ENCODE measurements around the gene CEPT1. TPM values are rescaled to one million over a fixed set of nuclear protein-coding genes. Genes with fewer than 3 reads are reported as not detected.

The CEPT1 gene
- total and polyA plus RNA-seq, 2 donors (not counting 3 experiments of a cell fraction or from before 2014, with no cell fraction given) = 13.6 to 29.1 TPM

DNA sequence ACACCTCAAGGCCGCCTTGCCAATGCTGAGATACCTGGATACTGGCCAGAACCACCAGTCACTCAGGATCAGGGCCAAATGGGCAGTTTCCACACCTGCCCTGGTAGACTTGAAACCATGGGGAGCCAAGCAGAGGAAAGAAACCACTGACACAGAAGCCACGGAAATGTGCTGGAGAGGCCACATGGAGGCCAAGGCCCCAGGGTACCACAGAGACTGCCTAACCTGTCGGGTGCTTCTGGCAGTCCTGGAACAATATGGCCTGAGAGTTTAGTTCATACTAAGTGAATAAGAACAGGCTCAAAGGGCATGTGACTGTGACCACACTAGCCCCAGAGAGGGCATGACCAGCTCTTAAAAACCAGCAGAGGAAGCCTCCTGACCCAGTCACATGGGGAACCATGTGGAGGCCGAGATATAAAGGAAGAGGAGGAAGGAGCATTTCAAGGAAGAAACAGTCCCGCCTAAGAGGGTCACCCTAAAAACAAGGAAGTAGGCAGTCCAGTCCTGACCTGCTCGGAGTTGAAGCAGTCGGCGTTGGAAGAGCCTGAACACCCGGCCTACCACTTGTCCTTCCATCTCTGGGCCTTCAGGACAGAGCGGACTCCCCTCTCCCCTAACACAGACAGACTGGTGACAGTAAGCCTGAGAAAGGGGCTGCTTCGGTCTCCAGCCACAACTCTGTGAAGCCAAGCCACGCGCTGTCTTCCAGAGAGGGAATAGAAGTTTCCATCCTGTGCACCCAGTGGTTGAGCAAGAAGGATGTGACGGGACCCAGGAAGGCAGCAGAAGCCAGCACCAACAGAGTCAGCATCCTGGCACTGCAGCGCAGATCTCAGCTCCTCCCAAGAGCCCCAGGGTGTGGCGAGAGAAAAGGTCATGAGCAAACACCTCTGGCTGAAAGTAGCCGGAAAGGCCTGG lies 60.1 kb downstream of the CEPT1 start, which contains the start of gene DENND2D:
Gene DENND2D (minus strand): TSS at position 766 of the 921 bp plus-strand sequence. CDS start 187 bp downstream, at position 579.
- Histone ChIP-seq H3K36me3 (ENCODE audit: control insufficient read depth in 2 of 2, extremely low read depth in 1 of 2, insufficient read depth in 2 of 2, low read length in 2 of 2) (no peaks in the 10 kb centered on the region), H3K27me3 (ENCODE audit: control insufficient read depth in 2 of 2, insufficient read depth in 2 of 2, low read length in 2 of 2) (peaks cover 11 to 15% of the 10 kb centered on the region in 2 experiments), H3K4me2 (ENCODE audit: insufficient read depth, low read length) (no peak within 1 kb of the TSS), H3K79me2 (ENCODE audit: control insufficient read depth, insufficient read depth, low read length) (no peaks in the 10 kb centered on the region), H3K9me1 (replicated peaks; ENCODE audit: control insufficient read depth, extremely low read depth, insufficient read depth, low read length) (no peaks in the 10 kb centered on the region), H3K9me3 (replicated peaks; ENCODE audit: control insufficient read depth, insufficient read depth, low read length) (no peaks in the 10 kb centered on the region), H3K4me1 (ENCODE audit: control insufficient read depth, extremely low read depth, insufficient read depth, low read length) (peaks cover 3% of the 10 kb centered on the region), H3K9ac (replicated peaks; ENCODE audit: extremely low read depth, insufficient read depth, low read length) (no peak within 1 kb of the TSS), H3K27ac (ENCODE audit: insufficient read depth, low read depth, low read length) (no peak within 1 kb of the TSS), H3K4me3 (replicated peaks in 1 of 3; ENCODE audit: insufficient read depth in 1 of 3, low read depth in 1 of 3, low read length in 3 of 3) (no peak within 1 kb of the TSS), H2AFZ (ENCODE audit: low read depth, low read length) (no peak within 1 kb of the TSS), H4K20me1 (replicated peaks; ENCODE audit: control insufficient read depth, extremely low read depth, insufficient read depth, low read length) (no peaks in the 10 kb centered on the region)
- FAIRE-seq = no peak
- CTCF ChIA-PET = interaction anchor here (0.8 to 1.2 kb wide), 2 partner anchors 9 to 23 kb away, joined by 3 to 4 read pairs; no protein-coding TSS in a partner anchor
- POLR2A ChIA-PET = no interaction called here
- dilution Hi-C loops (cut with MboI; ENCODE audit: extremely low pct_ligation_motif_present, low sequenced_read_pairs) = no loop called here
- DNase-seq (ENCODE audit: low read depth, low spot score) = no peak
- TF ChIP-seq, protein P1, sequence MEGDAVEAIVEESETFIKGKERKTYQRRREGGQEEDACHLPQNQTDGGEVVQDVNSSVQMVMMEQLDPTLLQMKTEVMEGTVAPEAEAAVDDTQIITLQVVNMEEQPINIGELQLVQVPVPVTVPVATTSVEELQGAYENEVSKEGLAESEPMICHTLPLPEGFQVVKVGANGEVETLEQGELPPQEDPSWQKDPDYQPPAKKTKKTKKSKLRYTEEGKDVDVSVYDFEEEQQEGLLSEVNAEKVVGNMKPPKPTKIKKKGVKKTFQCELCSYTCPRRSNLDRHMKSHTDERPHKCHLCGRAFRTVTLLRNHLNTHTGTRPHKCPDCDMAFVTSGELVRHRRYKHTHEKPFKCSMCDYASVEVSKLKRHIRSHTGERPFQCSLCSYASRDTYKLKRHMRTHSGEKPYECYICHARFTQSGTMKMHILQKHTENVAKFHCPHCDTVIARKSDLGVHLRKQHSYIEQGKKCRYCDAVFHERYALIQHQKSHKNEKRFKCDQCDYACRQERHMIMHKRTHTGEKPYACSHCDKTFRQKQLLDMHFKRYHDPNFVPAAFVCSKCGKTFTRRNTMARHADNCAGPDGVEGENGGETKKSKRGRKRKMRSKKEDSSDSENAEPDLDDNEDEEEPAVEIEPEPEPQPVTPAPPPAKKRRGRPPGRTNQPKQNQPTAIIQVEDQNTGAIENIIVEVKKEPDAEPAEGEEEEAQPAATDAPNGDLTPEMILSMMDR (IDR thresholded peaks at IDR 0.05; ENCODE audit: extremely low read depth in 1 of 2, insufficient read depth in 1 of 2, low read depth in 1 of 2, low read length in 2 of 2) = no peak
- no peak for TF ChIP-seq EZH2 (IDR thresholded peaks at IDR 0.05; ENCODE audit: borderline replicate concordance, low read depth, low read length, severe bottlenecking)
- no peak for TF ChIP-seq POLR2A (IDR thresholded peaks at IDR 0.05; ENCODE audit: low read depth, low read length)
- no peak for TF ChIP-seq JUN (IDR thresholded peaks at IDR 0.05; ENCODE audit: borderline replicate concordance, insufficient read depth, insufficient read length, low read depth)
- no peak for TF ChIP-seq MYC (IDR thresholded peaks at IDR 0.05; ENCODE audit: low read depth, low read length)
- no peak for TF ChIP-seq GATA2 (IDR thresholded peaks at IDR 0.05; ENCODE audit: insufficient read depth, insufficient read length, low read depth, low read length)
- TF ChIP-seq, protein P2, sequence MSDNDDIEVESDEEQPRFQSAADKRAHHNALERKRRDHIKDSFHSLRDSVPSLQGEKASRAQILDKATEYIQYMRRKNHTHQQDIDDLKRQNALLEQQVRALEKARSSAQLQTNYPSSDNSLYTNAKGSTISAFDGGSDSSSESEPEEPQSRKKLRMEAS (IDR thresholded peaks at IDR 0.05; ENCODE audit: insufficient read depth, insufficient read length) = no peak
- no peak for TF ChIP-seq POLR2AphosphoS5 (IDR thresholded peaks at IDR 0.05; ENCODE audit: insufficient read depth, low read depth, low read length)
- no peak for TF ChIP-seq FOS (IDR thresholded peaks at IDR 0.05; ENCODE audit: borderline replicate concordance, insufficient read depth, low read length)
- BruUV-seq (replicated peaks) = no TSS peak
- intact Hi-C loops (cut with micrococcal nuclease) = no loop called here

Measured in endothelial cell of umbilical vein (primary cell).